NCI-H345 (cell line): ENCODE data around the gene CDH23.

ENCODE experiments used
- DNase-seq: peaks from one replicate; lab custom pipeline; 2025; lab: John Stamatoyannopoulos, UW

The CDH23 gene

DNA sequence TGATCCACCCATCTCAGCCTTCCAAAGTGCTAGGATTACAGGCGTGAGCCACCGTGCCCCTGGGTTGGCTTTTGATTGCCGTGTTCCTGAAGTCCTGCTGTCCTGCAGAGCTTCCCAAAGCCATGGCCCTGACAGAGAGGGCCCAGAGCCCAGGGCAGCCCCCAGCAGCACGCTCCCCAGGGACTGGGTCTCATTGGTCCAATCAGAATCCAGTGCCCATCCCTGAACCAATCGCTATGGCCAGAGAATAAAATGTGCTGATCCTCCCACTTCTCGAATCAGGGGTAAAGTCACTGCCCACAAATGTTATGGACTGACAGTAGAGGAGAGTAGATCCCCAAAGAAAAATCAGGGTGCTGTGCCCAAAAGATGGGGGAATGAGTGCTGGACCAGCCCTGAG is 327.8 kb downstream of the CDH23 start:
- DNase-seq: no peak

DNA sequence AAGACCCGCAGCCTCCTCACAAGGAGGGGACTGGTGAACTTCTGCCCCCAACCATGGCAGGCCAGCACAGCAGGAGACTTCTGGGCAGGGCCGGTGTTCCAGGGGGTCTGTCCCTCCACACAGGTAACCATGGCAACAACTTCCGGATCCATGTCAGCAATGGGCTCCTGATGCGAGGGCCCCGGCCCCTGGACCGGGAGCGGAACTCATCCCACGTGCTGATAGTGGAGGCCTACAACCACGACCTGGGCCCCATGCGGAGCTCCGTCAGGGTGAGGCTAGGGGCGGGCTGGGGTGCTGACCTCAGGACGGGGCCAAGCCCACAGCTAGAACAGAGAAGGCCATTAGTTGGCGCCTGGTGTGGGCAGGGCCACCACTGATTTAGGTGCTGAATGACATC is 328.5 kb downstream of the CDH23 start:
- DNase-seq: no peak

- DNase-seq: no peak
Observed at GRCh38 chr10:71725998-71726579, 329.4 kb downstream of the CDH23 start.

DNA sequence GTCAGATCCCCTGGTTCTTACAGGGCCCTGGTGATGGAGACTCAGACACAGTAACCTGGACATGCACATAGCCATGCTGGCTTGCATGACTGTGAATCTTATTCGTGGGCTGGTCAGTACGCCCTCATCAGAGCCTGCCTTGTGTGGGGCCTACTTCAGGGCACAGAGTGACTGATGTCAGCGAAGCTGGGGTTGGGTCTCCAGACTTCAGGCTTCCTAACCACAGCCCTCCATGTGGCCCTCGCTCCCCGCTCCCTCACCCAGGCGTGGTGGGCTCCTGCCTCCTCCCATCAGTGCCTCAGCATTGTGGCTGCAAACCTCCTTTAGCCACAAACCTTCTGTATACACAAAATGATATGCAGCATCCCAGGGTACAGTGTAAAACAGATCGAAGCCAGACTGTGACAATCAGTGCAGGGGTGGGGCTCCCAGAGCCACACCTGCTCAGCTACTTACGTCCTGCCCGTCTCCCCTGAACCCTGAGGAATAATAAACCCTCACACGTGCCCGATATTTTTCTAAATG is 329.9 kb downstream of the CDH23 start:
- no peak for DNase-seq

DNA sequence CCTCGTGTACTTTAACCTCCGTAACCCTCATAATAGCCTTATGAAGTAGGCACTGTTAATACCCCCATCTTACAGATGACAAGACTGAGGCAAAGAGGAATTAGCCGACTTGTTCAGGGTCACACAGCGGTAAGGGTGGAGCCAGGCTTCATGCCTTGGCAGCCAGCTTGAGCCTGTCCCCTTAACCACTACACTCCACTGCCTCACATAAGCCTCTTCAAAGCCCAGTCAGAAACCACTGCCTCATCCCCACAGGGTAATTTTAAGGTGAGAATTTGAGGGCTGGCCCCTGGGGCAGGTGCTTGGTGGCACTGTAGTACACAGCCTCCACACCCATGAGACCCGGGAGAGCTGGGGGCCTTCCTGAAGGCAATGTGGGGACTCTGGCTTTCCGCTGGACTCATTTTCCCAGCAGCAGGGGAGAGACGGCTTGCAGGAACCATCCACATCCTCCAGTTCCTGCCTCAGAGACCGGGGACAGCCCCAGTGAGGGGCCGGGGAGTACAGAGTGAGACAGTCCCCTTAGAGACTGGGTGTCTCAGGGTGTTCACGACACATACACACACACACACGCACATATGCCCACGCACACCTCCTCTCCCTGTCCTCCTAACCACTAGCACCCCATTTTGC is 330.5 kb downstream of the CDH23 start:
- DNase-seq: no peak

DNA sequence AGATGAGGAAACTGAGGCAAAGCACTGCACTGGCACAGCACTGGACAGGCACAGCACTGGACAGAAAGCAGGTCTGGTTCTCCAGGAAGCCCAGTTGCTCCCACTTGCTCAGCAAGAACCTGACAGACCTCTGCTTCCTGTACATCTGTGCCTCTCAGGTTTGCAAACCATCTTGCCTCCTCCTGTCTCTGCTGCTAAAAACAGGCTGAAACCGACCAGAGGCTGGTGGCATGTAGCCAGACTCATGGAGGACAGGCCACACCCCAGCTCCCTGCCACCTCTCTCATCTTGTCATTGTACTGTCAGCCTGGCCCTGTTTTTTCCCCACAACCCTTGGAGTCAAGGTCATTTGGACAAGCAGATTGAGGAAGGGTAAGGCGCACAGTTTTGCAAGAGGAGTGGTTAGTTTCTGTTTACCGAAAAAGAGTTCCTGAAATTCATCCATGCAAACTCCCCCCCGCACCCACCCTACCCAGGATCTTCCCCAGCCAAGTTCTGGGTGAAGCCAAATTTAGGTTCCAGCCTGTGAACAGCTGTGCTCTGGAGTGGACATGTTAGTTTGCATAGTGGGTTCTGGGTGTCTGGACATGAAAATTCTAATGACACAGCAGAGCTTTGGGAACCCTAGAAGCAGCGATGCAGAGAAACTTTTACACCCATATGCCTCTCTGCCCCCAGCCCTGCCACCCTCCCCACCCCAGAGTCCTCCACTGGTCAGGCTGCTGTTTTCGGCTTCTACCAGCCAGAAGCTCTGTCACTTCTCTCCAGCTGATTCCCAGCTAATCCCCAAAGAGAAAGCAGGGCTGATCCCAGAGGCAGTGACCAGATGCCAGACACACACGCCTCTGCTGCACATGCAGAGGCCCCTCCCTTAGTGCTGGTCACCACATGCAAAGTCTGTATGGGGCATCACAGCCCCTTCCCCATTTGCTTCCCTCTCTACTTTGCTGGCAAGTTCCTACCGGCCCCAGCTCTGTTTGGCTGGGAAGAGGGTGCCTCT is 331.3 kb downstream of the CDH23 start:
- DNase-seq: peak; percentile 2

GRCh38 chr10:71729161-71729636 is 332.5 kb downstream of the CDH23 start:
- DNase-seq: peak; percentile 2

- no peak for DNase-seq
Observed at GRCh38 chr10:71731791-71732190, 335.1 kb downstream of the CDH23 start.

- DNase-seq: no peak
Observed at GRCh38 chr10:71734797-71735196, 338.1 kb downstream of the CDH23 start.

GRCh38 chr10:71735709-71736569 is 339.2 kb downstream of the CDH23 start:
- DNase-seq: no peak

GRCh38 chr10:71736570-71736952 is 339.8 kb downstream of the CDH23 start:
- DNase-seq: no peak

- peak; percentile 1 for DNase-seq
Observed at GRCh38 chr10:71737001-71737833, 340.5 kb downstream of the CDH23 start.

GRCh38 chr10:71737834-71738197 is 341.1 kb downstream of the CDH23 start:
- DNase-seq: no peak

GRCh38 chr10:71739358-71739900 is 342.7 kb downstream of the CDH23 start:
- DNase-seq: no peak

DNA sequence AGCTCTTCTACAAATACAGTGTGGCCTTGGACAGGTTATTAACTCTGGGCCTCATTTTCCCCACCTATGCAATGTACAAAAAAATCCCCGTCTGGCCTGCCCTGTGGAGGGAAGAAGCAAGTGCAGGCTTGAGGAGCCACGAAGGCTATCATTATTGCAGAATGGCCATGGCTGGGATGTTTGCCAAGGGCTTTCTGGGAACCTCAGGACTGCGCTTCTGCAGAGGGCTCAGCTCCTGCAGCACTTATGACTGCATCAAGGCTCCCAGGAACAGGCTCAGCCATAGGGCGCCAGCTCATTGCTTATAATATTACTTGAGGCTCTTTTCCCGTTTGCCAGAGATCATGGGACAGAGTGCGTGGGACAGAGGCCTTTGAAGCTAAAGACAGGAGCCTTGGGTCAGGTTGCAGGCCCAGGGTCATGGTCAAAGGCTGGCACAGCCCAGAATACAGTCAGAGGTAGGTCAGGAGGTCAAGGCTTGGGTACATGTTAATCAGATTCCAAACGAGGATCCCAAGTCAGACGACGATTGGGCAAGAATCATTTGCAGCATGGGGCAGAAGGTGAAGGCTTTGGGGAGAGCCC is 343.4 kb downstream of the CDH23 start:
- DNase-seq: no peak

DNA sequence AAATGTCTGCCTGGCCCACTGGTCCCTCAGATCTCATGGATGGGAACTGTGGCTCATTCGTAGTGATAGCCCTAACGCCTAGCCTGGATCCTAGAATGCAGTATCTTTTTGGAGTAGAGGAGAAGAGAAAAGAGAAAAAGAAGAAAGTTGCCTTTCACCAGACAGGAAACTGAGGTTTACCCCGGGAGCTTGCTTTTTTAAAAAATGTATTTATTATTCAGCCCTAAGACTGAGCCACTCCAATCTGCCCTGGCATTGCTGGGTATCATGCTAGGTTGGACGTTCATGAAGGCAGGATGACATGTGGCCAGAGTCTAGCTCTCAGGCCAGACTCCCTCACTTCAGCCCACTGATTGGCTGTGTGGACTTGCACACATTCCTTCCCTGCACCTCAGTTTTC is 344.3 kb downstream of the CDH23 start:
- no peak for DNase-seq

- DNase-seq: no peak
Observed at GRCh38 chr10:71741671-71742070, 345.0 kb downstream of the CDH23 start.

GRCh38 chr10:71742301-71743088 is 345.8 kb downstream of the CDH23 start:
- DNase-seq: no peak
